Measurements from ENCODE around the gene IL37.

The IL37 gene

GRCh38 chr2:112910865-112911264, at the start of gene IL37:
TSS of gene IL37 (plus strand) at chr2:112911165. CDS start at chr2:112913013, 1,848 bp downstream.
- Mint-ChIP-seq H3K27ac (no peak within 1 kb of the TSS), H3K36me3 (no peaks in the 10 kb centered on the region), H3K4me3 (no peak within 1 kb of the TSS), H3K9me3 (peaks cover 4% of the 10 kb centered on the region), H3K27me3 (peaks cover 3% of the 10 kb centered on the region), H3K4me1 (peaks cover 2% of the 10 kb centered on the region)
- no peak for DNase-seq (ENCODE audit: low spot score in 2 of 2)
- ATAC-seq (ENCODE audit: low read depth), result no peak

- Mint-ChIP-seq H3K27ac (no peak overlapping the region), H3K36me3 (peaks cover 2% of the 10 kb centered on the region), H3K27me3 (peaks cover 2% of the 10 kb centered on the region), H3K4me3 (no peak overlapping the region), H3K9me3 (peaks cover 4% of the 10 kb centered on the region), H3K4me1 (no peaks in the 10 kb centered on the region)
- DNase-seq (ENCODE audit: low spot score in 2 of 2) (no peak), ATAC-seq (ENCODE audit: low read depth) (no peak)
These were observed 46.9 kb upstream of the IL37 start for GRCh38 chr2:112864072-112864471.

DNA sequence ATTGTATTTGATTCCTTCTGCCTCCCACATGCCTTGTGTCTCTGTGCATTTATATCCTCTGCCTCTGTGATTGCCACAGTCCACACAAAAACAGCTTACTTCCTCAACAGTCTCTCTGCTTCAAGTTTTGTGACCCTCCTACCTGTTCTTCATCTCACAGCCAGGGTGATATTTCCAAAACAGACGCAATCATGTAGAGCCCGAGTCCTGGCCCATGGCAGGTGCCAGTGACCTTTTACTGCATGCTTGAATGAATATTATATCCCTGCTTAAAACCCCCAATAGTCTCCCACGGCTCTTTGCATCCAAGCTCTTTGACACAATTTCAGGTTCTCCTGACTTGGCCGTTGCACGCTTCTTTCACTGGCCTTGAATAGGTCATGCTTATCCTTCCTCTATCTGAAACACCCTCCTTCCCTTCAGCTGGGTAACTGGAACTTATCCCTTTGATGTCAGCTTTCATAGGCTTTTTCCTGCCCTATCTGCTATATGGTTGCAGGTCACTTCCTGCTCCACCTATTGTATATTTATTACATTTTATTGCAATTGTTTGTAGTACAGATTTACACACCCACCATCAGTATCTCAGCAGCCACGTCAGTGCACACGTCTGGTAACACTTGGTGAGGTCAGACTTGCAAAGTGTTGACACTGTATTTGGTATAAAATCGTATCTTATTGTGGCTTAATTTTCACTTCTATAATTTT, 44.7 kb upstream of the IL37 start:
- Mint-ChIP-seq H3K9me3 (peaks cover 3% of the 10 kb centered on the region), H3K27ac (no peak overlapping the region)

DNA sequence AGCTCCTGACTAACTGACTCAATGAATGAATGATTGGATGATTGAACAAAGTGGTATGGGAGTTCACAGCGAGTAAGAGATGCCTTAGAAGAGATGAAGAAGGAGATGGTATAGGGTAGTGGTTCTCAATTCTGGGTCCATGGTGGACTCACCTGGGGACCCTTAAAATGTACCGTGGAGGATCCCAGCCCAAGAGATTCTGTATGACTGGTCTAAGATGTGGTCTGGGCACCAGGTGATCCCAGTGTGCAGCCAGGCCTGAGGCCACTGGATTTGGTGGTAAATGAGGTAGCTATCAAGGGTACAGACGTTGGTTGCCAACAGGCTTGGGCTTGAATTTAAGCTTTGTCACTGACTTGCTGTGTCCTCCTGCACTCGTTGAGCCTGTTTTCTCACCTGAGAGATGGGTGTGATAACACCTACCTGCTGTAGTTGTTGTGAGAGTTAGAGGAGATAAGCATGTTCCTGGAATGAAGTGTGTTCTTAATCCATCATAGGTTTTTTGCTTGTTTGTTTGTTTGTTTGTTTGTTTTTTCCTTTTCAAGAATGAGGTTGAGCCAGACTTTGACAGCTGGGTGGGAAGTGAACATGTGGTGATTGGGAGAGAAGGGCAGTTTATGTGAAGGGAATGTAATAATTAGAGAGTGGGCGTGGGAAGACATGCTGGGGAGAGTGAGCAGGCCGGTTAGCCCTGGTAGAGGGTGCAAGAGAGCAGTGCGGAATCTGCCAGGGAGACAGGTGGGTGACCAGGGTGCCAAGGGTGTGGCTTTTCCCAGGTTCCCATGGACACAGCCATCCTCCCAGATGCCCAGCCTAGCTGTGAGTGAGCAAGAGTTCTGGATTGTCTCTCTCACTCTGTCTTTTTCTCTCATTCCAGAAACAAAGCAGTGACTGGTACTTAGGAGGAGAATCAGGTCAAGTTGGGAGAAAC, 43.0 kb upstream of the IL37 start:
- no peak for DNase-seq (ENCODE audit: low spot score in 2 of 2)
- no peaks in the 10 kb centered on the region for H3K36me3 Mint-ChIP-seq
- peaks cover 3% of the 10 kb centered on the region for H3K9me3 Mint-ChIP-seq
- H3K27ac Mint-ChIP-seq, result no peak overlapping the region
- no peak for ATAC-seq (ENCODE audit: low read depth)
- peaks cover 5% of the 10 kb centered on the region for H3K27me3 Mint-ChIP-seq
- no peaks in the 10 kb centered on the region for H3K4me1 Mint-ChIP-seq
- H3K4me3 Mint-ChIP-seq, result no peak overlapping the region

More for the DNA sequence above, 44.7 kb upstream of the IL37 start:
- H3K4me1 Mint-ChIP-seq, result no peaks in the 10 kb centered on the region
- no peak overlapping the region for H3K4me3 Mint-ChIP-seq
- ATAC-seq (ENCODE audit: low read depth) (no peak), DNase-seq (ENCODE audit: low spot score in 2 of 2) (no peak)
- H3K27me3 Mint-ChIP-seq, result peaks cover 5% of the 10 kb centered on the region
- no peaks in the 10 kb centered on the region for H3K36me3 Mint-ChIP-seq

DNA sequence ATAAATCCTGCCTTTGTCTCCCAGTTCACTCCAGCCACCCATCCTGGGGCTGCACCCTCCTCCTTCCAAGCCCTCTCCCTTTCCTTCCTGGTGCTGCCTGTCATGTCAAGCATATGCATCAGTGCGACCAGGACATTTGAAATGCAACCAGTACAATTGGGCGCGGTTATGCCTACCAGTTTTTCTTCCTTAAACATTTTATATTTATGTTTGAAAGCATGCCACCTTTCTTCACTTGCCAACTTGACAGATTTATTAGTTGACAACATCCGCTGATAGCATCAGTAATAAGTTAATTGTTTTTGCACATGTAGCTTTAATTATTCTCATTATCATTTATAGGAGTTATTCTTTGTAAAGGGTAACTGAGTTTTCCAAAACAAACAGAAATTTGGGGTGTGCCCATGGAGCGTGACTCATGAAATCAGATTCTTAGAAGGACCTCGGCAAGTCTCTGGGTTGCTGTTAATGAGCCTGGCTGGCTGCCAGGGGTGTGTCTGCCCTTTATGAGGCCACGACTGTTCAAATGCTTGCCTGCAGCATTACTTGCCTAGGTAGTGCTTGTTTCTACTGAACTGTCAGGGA, 41.6 kb upstream of the IL37 start:
- Mint-ChIP-seq H3K9me3 (peaks cover 3% of the 10 kb centered on the region), H3K4me3 (no peak overlapping the region), H3K27me3 (peaks cover 5% of the 10 kb centered on the region), H3K4me1 (no peaks in the 10 kb centered on the region), H3K36me3 (no peaks in the 10 kb centered on the region), H3K27ac (no peak overlapping the region)
- DNase-seq (ENCODE audit: low spot score in 2 of 2) (no peak), ATAC-seq (ENCODE audit: low read depth) (no peak)

GRCh38 chr2:112870841-112871835, 39.8 kb upstream of the IL37 start:
- Mint-ChIP-seq H3K27me3 (peaks cover 5% of the 10 kb centered on the region), H3K27ac (no peak overlapping the region), H3K4me3 (no peak overlapping the region), H3K36me3 (no peaks in the 10 kb centered on the region), H3K4me1 (no peaks in the 10 kb centered on the region), H3K9me3 (peaks cover 3% of the 10 kb centered on the region)
- ATAC-seq (ENCODE audit: low read depth) (no peak), DNase-seq (ENCODE audit: low spot score in 2 of 2) (no peak)

- H3K36me3 Mint-ChIP-seq, result no peaks in the 10 kb centered on the region
- H3K9me3 Mint-ChIP-seq, result peaks cover 3% of the 10 kb centered on the region
- H3K27ac Mint-ChIP-seq, result no peak overlapping the region
These were observed 34.6 kb upstream of the IL37 start for GRCh38 chr2:112876257-112876970.

GRCh38 chr2:112876971-112877361, 34.0 kb upstream of the IL37 start:
- no peaks in the 10 kb centered on the region for H3K36me3 Mint-ChIP-seq
- H3K4me3 Mint-ChIP-seq, result no peak overlapping the region
- ATAC-seq (ENCODE audit: low read depth), result no peak
- H3K9me3 Mint-ChIP-seq, result peaks cover 1% of the 10 kb centered on the region
- H3K27me3 Mint-ChIP-seq, result no peaks in the 10 kb centered on the region
- H3K4me1 Mint-ChIP-seq, result peaks cover 26% of the 10 kb centered on the region
- no peak overlapping the region for H3K27ac Mint-ChIP-seq
- no peak for DNase-seq (ENCODE audit: low spot score in 2 of 2)

More at GRCh38 chr2:112876257-112876970, 34.6 kb upstream of the IL37 start:
- Mint-ChIP-seq H3K4me1 (peaks cover 24% of the 10 kb centered on the region), H3K27me3 (no peaks in the 10 kb centered on the region), H3K4me3 (no peak overlapping the region)
- ATAC-seq (ENCODE audit: low read depth) (no peak), DNase-seq (ENCODE audit: low spot score in 2 of 2) (no peak)

- H3K4me3 Mint-ChIP-seq, result no peak overlapping the region
- no peaks in the 10 kb centered on the region for H3K27me3 Mint-ChIP-seq
- peaks cover 26% of the 10 kb centered on the region for H3K4me1 Mint-ChIP-seq
- no peak for DNase-seq (ENCODE audit: low spot score in 2 of 2)
- no peaks in the 10 kb centered on the region for H3K9me3 Mint-ChIP-seq
- no peak overlapping the region for H3K27ac Mint-ChIP-seq
- no peaks in the 10 kb centered on the region for H3K36me3 Mint-ChIP-seq
- no peak for ATAC-seq (ENCODE audit: low read depth)
These were observed 33.5 kb upstream of the IL37 start for GRCh38 chr2:112877423-112877822.

DNA sequence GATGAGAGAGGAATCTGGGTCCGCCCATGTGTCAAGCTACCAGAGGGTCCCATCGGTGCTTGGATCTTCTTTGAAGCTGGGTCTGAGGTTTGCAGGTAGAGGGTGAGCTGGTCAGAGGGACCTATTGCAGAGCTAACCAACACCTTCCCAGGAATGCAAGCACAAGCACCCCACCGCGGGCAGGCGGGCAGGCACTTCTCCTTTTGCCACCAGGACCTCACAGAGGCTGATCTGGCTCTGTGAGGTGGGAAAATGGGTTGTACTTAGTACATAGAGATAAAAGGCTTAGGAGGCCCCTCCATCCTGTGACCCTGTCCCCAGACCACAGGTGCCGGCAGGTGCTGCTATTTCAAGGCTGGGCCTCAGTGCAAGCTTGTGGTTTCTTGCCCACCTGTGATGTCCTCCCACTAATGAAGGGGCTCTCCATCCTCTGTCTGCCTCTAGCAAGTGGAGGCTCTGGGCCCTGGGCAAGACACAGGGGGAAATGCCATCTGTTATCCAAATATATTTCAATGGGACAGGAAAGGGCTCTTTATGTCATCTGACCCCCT, 31.4 kb upstream of the IL37 start:
- ATAC-seq (ENCODE audit: low read depth) (no peak), DNase-seq (ENCODE audit: low spot score in 2 of 2) (no peak)
- Mint-ChIP-seq H3K27ac (peak overlapping the region; percentile 75), H3K4me1 (peaks cover 26% of the 10 kb centered on the region), H3K27me3 (no peaks in the 10 kb centered on the region), H3K4me3 (no peak overlapping the region), H3K9me3 (no peaks in the 10 kb centered on the region), H3K36me3 (no peaks in the 10 kb centered on the region)

DNA sequence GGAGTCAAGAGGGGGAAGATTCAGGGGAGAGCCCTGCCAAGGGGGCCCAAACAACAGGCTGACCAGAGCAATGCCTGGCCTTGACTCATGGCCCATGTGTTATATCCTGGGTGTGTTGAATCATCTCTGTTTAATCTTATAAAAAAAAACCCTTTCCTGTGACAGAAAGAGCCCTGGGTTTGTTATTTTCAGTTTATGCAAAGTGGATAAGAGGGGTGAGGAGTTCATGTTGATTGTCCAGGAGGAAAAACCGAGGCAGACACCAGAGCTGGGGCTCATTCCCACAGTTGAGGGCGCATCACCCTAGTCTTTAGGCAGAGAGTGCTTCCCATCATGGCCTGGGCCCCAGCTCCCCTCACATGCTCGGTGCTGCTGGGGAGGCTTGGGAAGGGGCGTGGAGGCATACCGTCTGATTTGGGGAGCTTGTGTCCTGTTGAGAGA, 30.9 kb upstream of the IL37 start:
- DNase-seq (ENCODE audit: low spot score in 2 of 2) (no peak), ATAC-seq (ENCODE audit: low read depth) (no peak)
- Mint-ChIP-seq H3K4me3 (peak overlapping the region; percentile 28), H3K27ac (peak overlapping the region; percentile 75), H3K9me3 (no peaks in the 10 kb centered on the region), H3K27me3 (no peaks in the 10 kb centered on the region), H3K36me3 (no peaks in the 10 kb centered on the region), H3K4me1 (peaks cover 26% of the 10 kb centered on the region)

GRCh38 chr2:112880696-112881095, 30.3 kb upstream of the IL37 start:
- Mint-ChIP-seq H3K4me1 (peaks cover 26% of the 10 kb centered on the region), H3K36me3 (no peaks in the 10 kb centered on the region), H3K27ac (peak overlapping the region; percentile 75), H3K9me3 (no peaks in the 10 kb centered on the region), H3K27me3 (no peaks in the 10 kb centered on the region), H3K4me3 (peak overlapping the region; percentile 28)
- DNase-seq (ENCODE audit: low spot score in 2 of 2) (no peak), ATAC-seq (ENCODE audit: low read depth) (no peak)
